HEK293 (cell line): ENCODE measurements around the gene HOATZ.

Source experiments
- CTCF ChIP-seq: fragments of 450-650 bp; formaldehyde crosslinking; IDR thresholded peaks from 2 replicates; pipeline ENCODE4 v1.5.1; 2016; ENCODE audit warnings: missing biosample characterization, missing genetic modification characterization
- TCF7L2 ChIP-seq: IDR thresholded peaks from 2 replicates; pipeline ENCODE4 v1.6.1; 2011; ENCODE audit warnings: low read depth, mild to moderate bottlenecking, inconsistent platforms, low read length, moderate library complexity, borderline replicate concordance

GRCh38 chr11:111537336-111537860 lies 22.8 kb downstream of the HOATZ start:
- TF ChIP-seq TCF7L2 (no peak), CTCF (tag by site-specific recombination) (no peak)
